ENCODE results near the gene ABHD14A.

- TF ChIP-seq CTCF (IDR thresholded peaks at IDR 0.05) (no peak), TEAD4 (CRISPR knock-in tag; IDR thresholded peaks at IDR 0.05) (no peak), USF1 (CRISPR knock-in tag; IDR thresholded peaks at IDR 0.05) (no peak), MAX (CRISPR knock-in tag; IDR thresholded peaks at IDR 0.05) (no peak), ZMAT4 (CRISPR knock-in tag; IDR thresholded peaks at IDR 0.05) (no peak), ZBTB43 (CRISPR knock-in tag; IDR thresholded peaks at IDR 0.05) (no peak), PRDM15 (CRISPR knock-in tag; IDR thresholded peaks at IDR 0.05) (no peak), NR3C1 (CRISPR knock-in tag; conservative IDR thresholded peaks at IDR 0.05; ENCODE audit: low read depth) (no peak), OVOL2 (CRISPR knock-in tag; IDR thresholded peaks at IDR 0.05; ENCODE audit: borderline replicate concordance) (no peak), JUN (CRISPR knock-in tag; IDR thresholded peaks at IDR 0.05) (no peak), NR2C2 (CRISPR knock-in tag; IDR thresholded peaks at IDR 0.05) (no peak)
These were observed 44.7 kb downstream of the ABHD14A start for GRCh38 chr3:52019352-52020080.
